HUES48 (cell line): ENCODE measurements around the gene DMRT1.

Experiments used
- H3K27ac ChIP-seq: one replicate; pipeline ENCODE4 v1.7.0; 2013; ENCODE audit warnings: low read depth, low read length, inconsistent platforms
- H3K27me3 ChIP-seq: 2 replicates; pipeline ENCODE4 v1.6.1; 2013; ENCODE audit warnings: mild to moderate bottlenecking, low read length; ENCODE audit not compliant: control insufficient read depth, insufficient read depth
- H3K36me3 ChIP-seq: 2 replicates; pipeline ENCODE4 v1.6.1; 2013; ENCODE audit warnings: low read length; ENCODE audit not compliant: control insufficient read depth, insufficient read depth
- H3K4me1 ChIP-seq: 2 replicates; pipeline ENCODE4 v1.6.1; 2013; ENCODE audit warnings: mild to moderate bottlenecking, low read length; ENCODE audit not compliant: control insufficient read depth, insufficient read depth
- H3K4me3 ChIP-seq: 2 replicates; pipeline ENCODE4 v1.5.1; 2013; ENCODE audit warnings: mild to moderate bottlenecking, low read depth, low read length
- H3K9ac ChIP-seq: 2 replicates; pipeline ENCODE4 v1.6.1; 2013; ENCODE audit warnings: mild to moderate bottlenecking, low read depth, low read length, moderate library complexity
- H3K9me3 ChIP-seq: 2 replicates; pipeline ENCODE4 v1.6.1; 2013; ENCODE audit warnings: low read length; ENCODE audit not compliant: control insufficient read depth, insufficient read depth

Gene DMRT1

DNA sequence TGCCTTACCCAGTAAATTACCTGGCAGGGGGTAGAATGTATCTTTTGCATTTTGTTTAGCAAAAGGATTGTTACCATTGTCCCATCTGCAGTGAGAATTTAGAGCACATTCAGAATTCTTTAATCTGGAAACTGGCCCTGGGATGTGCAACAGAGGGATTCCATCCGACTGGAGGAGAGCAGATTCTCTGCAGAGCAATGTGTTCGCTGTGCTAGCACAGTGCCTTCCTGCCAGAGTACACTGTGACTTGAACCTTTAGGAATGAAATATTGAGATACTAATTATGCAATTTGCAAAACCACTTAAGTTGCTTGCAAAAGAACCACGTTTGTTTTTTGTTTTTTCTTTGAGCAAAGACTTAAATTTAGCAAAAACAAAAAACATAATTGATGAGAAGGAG lies 22.5 kb upstream of the DMRT1 start:
- H3K27ac ChIP-seq = no peak overlapping the region
- no peaks in the 10 kb centered on the region for H3K4me1 ChIP-seq
- H3K36me3 ChIP-seq = no peaks in the 10 kb centered on the region
- H3K9ac ChIP-seq = no peak overlapping the region
- H3K4me3 ChIP-seq = no peak overlapping the region
- 0 out of 2 replicates have a peak, but pooled peaks cover 3% of the 10 kb centered on the region for H3K27me3 ChIP-seq
- no peaks in the 10 kb centered on the region for H3K9me3 ChIP-seq

DNA sequence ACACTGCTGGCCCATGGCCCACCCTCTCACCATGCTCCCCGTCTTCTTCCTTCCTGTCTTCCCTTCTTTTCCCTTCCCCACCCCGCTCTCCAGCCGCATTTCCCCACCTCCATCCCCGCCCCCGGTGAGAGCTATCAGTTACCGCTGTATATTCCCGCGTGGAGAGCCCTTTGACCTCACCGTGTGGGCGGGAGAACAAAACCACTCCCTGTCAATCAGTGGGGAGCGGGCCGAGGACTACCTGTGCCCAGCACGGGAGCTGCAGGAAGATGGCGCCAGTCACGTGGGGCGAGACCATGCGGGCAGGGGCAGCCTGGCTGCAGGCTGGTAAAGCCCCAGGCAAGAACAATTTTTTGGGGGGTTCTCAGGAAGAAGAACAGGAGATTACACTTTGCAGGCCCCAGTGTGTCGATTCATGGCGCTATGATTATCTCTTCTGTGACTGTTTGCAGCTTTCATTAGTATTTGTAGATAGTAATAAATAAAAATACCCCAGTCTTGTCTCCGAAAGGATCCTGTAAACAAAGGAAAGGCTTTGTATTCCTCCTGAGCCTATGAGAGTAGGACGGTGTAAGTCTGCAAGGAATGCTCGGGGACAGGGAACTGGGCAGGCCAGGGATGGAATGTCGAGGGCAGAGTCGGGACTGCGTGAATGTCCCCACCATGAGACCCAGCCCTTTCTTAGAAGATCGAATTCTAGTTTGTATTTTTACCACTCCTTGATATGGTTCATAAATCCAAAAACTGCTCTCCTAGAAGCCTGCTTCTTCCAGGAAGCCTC lies 14.8 kb upstream of the DMRT1 start:
- H3K4me3 ChIP-seq = no peak overlapping the region
- peaks cover under 1% of the 10 kb centered on the region; the same call in 1 of the 2 replicates for H3K27me3 ChIP-seq
- H3K9ac ChIP-seq = no peak overlapping the region
- no peaks in the 10 kb centered on the region for H3K36me3 ChIP-seq
- no peaks in the 10 kb centered on the region for H3K4me1 ChIP-seq
- H3K9me3 ChIP-seq = no peaks in the 10 kb centered on the region
- no peak overlapping the region for H3K27ac ChIP-seq

DNA sequence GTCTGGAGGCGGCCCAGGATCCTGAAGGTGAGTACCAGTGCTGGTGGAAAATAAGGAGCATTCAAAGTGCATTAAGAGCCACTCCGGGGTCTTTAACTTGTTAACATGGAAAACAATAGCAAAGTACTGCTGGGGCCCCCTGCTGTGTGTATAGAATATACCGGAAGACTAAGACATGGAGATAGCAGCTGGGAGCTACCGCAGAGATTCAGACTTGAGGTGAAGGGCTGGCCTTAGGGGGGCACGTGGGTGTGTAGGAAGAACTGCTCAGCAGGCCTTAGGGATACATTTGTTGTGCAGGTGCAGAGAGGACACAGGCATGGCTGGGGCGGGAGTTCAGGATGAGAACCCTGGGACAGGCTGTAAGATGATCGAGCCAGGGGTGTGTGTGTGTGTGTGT lies 1.2 kb upstream of the DMRT1 start:
- peaks cover 96% of the 10 kb centered on the region for H3K27me3 ChIP-seq

DNA sequence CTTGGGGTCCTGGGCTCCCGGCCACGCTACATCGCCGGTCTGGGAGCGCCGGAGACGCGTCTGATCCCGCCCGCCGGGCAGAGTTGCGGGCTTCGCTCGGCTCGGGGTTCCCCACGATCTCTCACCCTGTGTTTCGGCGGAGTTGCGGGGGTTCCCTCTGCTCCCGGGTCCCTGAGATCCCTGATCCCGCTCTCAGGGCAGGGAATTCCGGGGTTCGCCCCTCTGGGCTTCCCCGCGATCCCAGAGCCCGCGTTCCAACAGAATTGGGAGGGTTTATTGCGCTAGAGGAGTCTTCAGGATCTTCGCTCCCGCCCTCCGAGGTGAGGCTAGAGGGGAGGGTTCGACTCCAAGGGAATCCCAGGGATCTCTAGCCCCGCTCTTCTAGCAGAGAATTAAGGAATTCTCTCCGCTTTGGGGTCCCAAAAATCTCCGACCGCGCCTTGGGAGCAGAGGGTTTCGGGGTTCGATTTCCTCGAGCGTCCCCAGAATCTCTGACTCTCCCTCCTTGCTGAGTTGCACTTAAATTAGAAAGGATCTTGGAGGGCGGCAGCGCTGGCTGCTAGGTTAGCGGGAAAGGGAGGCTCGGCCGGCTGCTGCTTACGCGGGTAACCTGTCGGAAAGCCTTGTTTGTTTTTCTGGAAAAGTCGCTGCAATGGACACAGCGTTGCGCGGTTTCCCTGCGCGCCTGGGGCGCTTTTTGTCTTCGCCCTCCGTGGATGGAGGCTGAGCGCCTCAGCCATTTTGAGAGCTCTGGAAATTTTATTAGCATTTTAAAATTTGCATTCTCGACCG lies 1.3 kb downstream of the DMRT1 start:
- Histone ChIP-seq H3K36me3 (no peaks in the 10 kb centered on the region), H3K4me3 (peak overlapping the region; percentile 27; the same call in 1 of the 2 replicates), H3K9me3 (no peaks in the 10 kb centered on the region), H3K9ac (no peak overlapping the region), H3K27me3 (peaks cover 100% of the 10 kb centered on the region), H3K27ac (no peak overlapping the region), H3K4me1 (peaks cover 22% of the 10 kb centered on the region)

More for the DNA sequence above, 1.2 kb upstream of the DMRT1 start:
- H3K9ac ChIP-seq = no peak overlapping the region
- no peak overlapping the region for H3K4me3 ChIP-seq
- H3K27ac ChIP-seq = no peak overlapping the region
- no peaks in the 10 kb centered on the region for H3K36me3 ChIP-seq
- peaks cover 16% of the 10 kb centered on the region for H3K4me1 ChIP-seq
- no peaks in the 10 kb centered on the region for H3K9me3 ChIP-seq

DNA sequence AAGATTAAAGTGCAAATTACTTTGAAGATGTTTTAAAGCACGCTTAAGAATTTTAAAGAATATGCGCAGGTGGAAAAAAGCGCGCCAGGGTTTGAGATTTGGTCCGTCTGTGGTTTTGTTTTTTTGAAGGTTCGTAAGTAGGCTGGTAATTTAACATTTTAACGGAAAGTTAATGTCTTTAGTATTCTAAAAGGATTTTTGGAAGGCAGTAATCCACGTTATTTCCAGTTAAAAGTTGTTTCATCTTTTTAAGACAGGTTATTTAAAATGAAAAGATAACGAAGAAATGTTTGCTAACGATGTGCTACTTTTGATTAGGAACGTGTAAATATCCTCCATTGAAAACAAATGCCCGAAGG lies 1.9 kb downstream of the DMRT1 start:
- Histone ChIP-seq H3K36me3 (no peaks in the 10 kb centered on the region), H3K4me1 (peaks cover 22% of the 10 kb centered on the region), H3K4me3 (no peak overlapping the region), H3K9ac (no peak overlapping the region), H3K27me3 (peaks cover 99% of the 10 kb centered on the region), H3K9me3 (no peaks in the 10 kb centered on the region), H3K27ac (no peak overlapping the region)

DNA sequence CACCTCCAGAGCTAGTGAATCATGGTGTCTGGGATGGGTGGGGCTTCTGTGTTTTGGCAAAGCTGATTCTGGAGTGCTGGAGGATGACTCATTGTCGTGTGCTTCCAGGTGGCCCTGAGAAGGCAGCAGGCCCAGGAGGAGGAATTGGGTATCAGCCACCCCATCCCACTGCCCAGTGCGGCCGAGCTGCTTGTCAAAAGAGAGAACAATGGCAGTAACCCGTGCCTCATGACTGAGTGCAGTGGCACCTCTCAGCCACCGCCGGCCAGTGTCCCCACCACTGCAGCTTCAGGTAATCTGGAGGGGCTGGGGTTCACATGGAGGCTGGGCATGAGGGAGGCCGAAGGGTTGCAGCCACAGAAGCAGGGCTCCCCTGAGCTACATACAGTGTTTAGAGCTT lies 5.4 kb downstream of the DMRT1 start:
- Histone ChIP-seq H3K9ac (no peak overlapping the region), H3K36me3 (no peaks in the 10 kb centered on the region), H3K4me3 (no peak overlapping the region), H3K27ac (no peak overlapping the region), H3K4me1 (peaks cover 15% of the 10 kb centered on the region), H3K9me3 (no peaks in the 10 kb centered on the region), H3K27me3 (peaks cover 72% of the 10 kb centered on the region)

- Histone ChIP-seq H3K36me3 (no peaks in the 10 kb centered on the region), H3K27me3 (peaks cover 66% of the 10 kb centered on the region), H3K4me1 (peaks cover 15% of the 10 kb centered on the region), H3K9ac (no peak overlapping the region), H3K27ac (no peak overlapping the region), H3K4me3 (no peak overlapping the region), H3K9me3 (no peaks in the 10 kb centered on the region)
Measured at GRCh38 chr9:847505-847904, 6.0 kb downstream of the DMRT1 start.

DNA sequence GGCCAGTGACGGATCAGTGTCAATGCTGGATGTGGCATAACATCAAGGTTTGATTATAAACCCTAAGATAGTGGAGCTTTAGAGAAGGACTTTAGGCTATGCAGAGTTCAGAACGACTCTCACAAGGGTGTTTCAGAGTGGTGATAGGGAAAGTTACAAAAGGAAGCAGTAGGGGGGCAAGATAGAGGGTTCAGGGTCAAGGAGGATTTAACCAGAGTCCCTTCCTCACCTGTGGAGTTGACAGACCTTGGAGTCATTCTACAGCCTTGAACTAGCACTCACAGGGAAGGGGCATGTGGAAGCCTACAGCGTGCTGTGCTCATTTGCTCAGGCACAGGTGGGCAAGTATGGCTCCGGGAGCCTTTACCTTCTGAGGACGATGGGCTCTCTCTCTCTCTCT lies 7.9 kb downstream of the DMRT1 start:
- H3K27ac ChIP-seq = no peak overlapping the region
- H3K9me3 ChIP-seq = no peaks in the 10 kb centered on the region
- H3K9ac ChIP-seq = no peak overlapping the region
- no peak overlapping the region for H3K4me3 ChIP-seq
- no peaks in the 10 kb centered on the region for H3K36me3 ChIP-seq
- H3K27me3 ChIP-seq = peaks cover 47% of the 10 kb centered on the region
- peaks cover 6% of the 10 kb centered on the region; the same call in 1 of the 2 replicates for H3K4me1 ChIP-seq

DNA sequence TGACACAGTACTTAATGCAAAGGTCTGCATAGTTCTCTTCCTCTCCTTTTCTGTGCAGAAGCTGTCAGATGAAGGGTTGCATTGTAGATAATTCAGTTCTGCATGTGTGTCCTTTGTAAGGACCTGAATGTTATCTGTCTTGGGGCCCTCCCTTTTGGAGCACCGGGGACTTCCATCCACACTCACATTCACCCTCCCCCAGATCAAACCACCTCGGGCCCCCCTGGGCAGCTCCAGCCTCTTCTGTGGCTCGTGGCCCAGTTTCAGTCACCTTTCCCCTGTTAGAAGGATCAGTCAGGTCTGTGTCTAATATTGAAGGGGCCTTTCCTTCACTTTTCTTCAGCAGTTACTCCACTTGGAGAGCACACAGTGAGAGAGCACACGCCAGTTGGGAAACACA lies 11.0 kb downstream of the DMRT1 start:
- H3K4me3 ChIP-seq = no peak overlapping the region
- H3K4me1 ChIP-seq = no peaks in the 10 kb centered on the region
- no peak overlapping the region for H3K9ac ChIP-seq
- H3K27ac ChIP-seq = no peak overlapping the region
- H3K9me3 ChIP-seq = no peaks in the 10 kb centered on the region
- H3K27me3 ChIP-seq = peaks cover 16% of the 10 kb centered on the region
- H3K36me3 ChIP-seq = no peaks in the 10 kb centered on the region

GRCh38 chr9:859251-859650 lies 17.8 kb downstream of the DMRT1 start:
- Histone ChIP-seq H3K36me3 (no peaks in the 10 kb centered on the region), H3K4me3 (no peak overlapping the region), H3K9ac (no peak overlapping the region), H3K27me3 (no peaks in the 10 kb centered on the region), H3K27ac (no peak overlapping the region), H3K4me1 (no peaks in the 10 kb centered on the region), H3K9me3 (peaks cover 5% of the 10 kb centered on the region; the same call in 1 of the 2 replicates)

- Histone ChIP-seq H3K36me3 (no peaks in the 10 kb centered on the region), H3K27me3 (no peaks in the 10 kb centered on the region), H3K4me1 (no peaks in the 10 kb centered on the region), H3K9me3 (peaks cover 5% of the 10 kb centered on the region; the same call in 1 of the 2 replicates), H3K4me3 (no peak overlapping the region), H3K9ac (no peak overlapping the region), H3K27ac (no peak overlapping the region)
Measured at GRCh38 chr9:860706-861105, 19.2 kb downstream of the DMRT1 start.
